GM19351 (cell line): ENCODE results near the gene ZFP36L1.
A peak's percentile ranks its signal among the peaks of the same experiment; 100 is the strongest.

Source experiments
- ATAC-seq: cut with Tn5 transposase; IDR thresholded peaks from one replicate; pipeline ENCODE4 v1.9.1; 2021; ENCODE audit warnings: mild to moderate bottlenecking, moderate library complexity; ENCODE audit not compliant: unreplicated experiment

Gene ZFP36L1

GRCh38 chr14:68741839-68742470 lies 50.9 kb downstream of the ZFP36L1 start:
- peak; percentile 89 for ATAC-seq

- no peak for ATAC-seq
These were observed 51.4 kb downstream of the ZFP36L1 start for GRCh38 chr14:68741477-68741791.

- ATAC-seq: no peak
These were observed 51.9 kb downstream of the ZFP36L1 start for GRCh38 chr14:68740788-68741476.

- ATAC-seq: no peak
These were observed 53.2 kb downstream of the ZFP36L1 start for GRCh38 chr14:68739701-68740100.

- ATAC-seq: no peak
These were observed 54.3 kb downstream of the ZFP36L1 start for GRCh38 chr14:68738559-68738958.
